GM19240 (cell line): ENCODE results near the gene FILIP1.

Source experiments
- DNase-seq: peaks from one replicate; pipeline ENCODE4 v3.0.0; 2011; ENCODE audit warnings: low spot score; ENCODE audit not compliant: insufficient read length

Gene FILIP1

GRCh38 chr6:75381877-75382633 is 111.5 kb downstream of the FILIP1 start:
- no peak for DNase-seq

- DNase-seq = no peak
Observed at GRCh38 chr6:75379536-75379935, 114.1 kb downstream of the FILIP1 start.

DNA sequence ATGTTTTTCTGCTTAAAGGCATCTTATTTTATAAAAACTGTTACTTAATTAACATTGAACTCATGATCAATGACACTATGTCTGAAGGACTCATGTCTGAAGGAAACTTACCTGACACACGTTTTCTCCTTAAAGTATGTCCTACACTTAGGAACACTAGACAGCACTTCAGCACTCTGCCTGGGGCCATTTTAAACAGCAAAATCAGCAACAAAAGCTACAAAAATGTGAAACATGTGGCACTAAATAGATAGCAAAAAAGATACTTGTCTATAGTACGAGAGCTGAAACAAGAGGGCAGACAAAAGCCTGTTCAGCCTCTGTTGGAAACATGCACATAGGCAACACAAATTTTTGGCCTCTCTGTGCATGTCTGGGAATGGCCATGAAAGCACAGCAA is 115.5 kb downstream of the FILIP1 start:
- DNase-seq = no peak

- DNase-seq = no peak
Observed at GRCh38 chr6:75377386-75377785, 116.2 kb downstream of the FILIP1 start.

GRCh38 chr6:75376347-75377024 is 117.1 kb downstream of the FILIP1 start:
- DNase-seq = no peak

GRCh38 chr6:75374961-75375400 is 118.6 kb downstream of the FILIP1 start:
- no peak for DNase-seq

DNA sequence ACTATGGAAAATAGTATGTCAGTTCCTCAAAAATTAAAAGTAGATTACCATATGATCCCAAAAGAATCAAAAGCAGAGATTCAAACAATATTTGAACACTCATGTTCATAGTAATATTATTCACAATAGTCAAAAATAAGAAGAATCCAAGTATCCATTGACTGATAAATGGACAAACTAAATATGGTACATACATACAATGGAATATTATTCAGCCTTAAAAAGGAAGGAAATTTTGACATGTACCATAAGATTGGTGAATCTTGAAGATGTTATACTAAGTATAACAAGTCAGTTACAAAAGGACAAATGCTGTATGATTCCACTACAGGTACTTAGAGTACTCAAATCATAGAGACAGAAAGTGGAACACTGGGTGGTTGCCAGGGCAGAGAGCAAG is 120.7 kb downstream of the FILIP1 start:
- DNase-seq = no peak

DNA sequence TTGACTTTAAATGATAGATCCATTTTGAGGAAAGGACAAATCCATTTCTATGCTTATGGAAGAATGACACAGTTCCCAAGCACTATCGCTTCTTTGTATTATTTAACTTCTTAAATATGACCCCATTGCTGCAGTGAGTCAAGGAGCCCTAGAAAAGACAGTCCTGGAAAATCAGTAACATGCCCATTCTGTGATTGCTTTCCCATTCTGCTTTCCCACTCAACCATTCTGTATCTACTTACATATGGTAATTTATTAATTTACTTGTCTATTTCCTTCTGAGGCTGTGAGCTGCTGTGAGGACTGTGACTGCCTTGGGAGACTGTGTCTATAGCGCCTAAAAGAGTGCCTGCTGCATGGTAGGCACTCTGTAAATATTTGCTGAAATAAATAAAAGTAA is 123.6 kb downstream of the FILIP1 start:
- no peak for DNase-seq

DNA sequence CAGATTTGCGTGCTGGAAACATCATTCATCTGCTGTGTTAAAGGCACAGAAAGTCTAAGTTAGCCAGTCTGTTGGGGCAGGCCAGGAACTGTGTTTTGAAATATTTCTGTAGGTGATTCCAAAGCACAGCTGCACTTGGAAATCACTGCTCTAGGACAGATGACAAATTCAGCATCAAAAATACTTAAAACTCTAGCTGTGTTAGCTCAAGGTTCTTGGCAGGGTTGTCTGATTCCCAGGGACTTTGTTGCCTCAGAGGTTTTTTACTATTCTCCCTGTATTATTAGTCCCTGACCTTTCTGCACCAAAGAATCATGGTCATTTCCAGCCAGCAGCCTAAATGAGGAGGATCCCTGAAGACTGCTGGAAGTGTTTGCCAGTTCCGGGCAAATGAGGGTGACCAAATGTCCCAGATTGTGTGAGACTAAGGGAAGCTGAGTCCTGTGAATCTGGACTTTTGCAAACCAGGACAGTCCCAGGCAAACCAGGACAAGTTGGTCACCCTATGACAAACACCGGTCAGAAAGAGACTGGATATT is 124.7 kb downstream of the FILIP1 start:
- DNase-seq = no peak

DNA sequence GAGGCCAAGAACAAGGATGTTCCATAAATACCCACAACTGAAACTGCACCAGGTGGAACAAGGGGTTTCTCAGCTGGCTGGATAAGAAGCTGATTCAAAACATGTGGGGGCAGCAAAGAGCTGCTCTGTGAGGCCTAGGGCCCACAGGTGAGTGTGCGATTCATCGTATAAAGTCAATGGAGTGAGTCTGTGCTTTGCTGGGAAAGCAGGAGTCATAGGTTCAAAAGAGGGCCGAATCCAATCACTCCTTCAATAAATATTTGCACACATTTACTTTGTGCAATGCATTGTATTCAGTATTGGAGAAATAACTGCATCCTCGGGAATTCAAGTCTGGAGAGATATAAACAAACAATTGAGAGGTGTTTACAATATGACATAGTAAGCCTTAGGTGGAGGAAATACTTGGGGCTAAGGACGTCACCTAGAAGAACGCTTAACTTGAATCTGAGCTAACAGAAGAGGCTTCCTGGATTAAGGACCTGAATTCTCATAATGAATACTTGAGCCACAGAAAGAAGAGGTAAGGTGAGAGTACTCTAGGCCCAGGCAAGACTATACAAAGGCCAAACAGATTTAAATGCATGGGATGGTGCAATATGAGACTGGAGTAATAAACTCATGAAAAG is 125.3 kb downstream of the FILIP1 start:
- DNase-seq = no peak

- DNase-seq = no peak
Observed at GRCh38 chr6:75363304-75363703, 130.3 kb downstream of the FILIP1 start.

DNA sequence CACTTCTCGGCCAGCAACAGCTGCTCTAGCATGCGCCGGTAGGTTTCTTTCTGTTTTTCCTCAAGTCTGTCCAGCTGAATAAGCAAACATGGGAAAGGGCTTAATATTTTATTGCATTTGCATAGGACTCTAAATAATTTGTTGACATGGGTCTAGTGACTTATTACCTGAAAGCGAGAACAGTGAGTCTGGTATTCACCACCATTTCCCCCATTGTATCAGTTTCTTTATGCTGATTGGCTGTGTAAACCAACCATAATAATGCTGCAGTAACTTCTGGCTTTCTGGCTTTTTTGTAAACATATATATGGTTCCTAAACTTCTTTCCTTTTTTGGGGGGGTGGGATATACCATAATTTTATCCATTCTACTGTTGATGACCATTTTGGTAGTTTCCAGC is 140.0 kb downstream of the FILIP1 start:
- DNase-seq = no peak

- no peak for DNase-seq
Observed at GRCh38 chr6:75351570-75351969, 142.0 kb downstream of the FILIP1 start.

DNA sequence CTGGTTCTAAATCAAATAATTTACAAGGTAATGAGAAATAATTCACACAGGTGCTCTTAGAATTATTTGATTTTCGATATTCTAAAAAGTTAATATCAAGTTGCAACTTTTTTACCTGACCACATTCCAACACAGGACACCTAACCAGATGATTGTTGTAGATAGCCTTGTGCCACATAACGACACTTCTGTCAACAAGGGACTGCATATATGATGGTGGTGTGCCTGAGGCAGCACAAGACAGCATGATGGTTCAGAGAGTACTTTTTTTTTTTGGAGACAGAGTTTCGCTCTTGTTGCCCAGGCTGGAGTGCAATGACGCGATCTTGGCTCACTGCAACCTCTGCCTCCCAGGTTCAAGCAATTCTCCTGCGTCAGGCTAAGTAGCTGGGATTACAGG is 142.8 kb downstream of the FILIP1 start:
- no peak for DNase-seq

DNA sequence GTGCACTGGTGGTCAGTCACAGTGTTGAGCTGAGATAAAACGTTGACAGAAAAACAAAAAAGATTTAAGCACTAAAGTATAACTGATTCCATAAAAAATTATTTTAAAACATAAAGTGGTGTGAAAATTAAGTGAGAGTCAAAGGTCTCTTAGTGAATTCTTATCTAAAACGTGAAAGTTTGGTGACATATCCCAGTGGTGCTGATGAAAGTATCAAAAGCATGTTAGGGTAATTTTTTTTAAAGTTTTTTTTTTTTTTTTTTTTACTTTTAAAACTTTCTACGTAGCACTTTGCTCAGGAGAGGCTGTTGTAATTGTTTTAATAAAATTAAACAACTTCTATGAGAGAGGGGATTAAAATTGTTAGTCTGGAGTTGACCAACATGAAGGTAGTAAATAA is 143.4 kb downstream of the FILIP1 start:
- DNase-seq = no peak

- DNase-seq = no peak
Observed at GRCh38 chr6:75349262-75349984, 144.2 kb downstream of the FILIP1 start.

DNA sequence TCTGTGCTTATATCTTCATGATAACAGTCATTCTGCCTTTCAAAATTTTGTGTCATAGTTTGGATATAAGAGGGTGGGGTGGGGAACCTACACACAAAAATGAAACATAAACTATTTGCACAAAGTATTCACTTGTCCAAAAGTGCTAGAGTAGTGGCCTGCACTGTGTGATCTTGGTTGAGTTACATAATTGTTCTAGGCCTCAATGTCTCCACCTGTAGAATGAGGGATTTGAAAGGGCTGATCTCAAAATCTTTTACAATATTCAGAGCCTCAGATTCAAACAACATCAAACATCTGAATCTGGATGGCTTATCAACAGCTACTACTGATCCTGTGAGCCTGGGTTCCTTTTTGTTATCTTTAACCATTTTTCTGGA is 144.7 kb downstream of the FILIP1 start:
- no peak for DNase-seq

- no peak for DNase-seq
Observed at GRCh38 chr6:75347898-75348610, 145.5 kb downstream of the FILIP1 start.

DNA sequence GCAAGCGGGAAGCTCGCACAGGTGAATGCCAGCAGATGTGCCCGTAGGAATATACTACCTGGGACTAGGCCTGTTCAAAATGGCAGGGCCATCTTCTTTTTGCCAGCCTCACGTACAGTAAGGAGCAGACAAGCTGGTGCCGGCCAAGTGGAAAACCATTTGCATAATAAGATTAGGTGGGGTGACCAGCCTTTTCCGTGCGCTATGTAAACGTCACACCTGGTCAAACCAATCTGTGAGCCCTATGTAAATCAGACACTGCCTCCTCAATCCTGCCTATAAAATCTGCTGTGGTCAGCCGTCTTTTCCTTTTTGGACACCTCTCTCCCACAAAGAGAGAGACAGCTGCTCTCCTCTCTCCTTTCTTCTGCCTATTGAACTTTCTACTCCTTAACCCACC is 148.2 kb downstream of the FILIP1 start:
- DNase-seq = no peak

DNA sequence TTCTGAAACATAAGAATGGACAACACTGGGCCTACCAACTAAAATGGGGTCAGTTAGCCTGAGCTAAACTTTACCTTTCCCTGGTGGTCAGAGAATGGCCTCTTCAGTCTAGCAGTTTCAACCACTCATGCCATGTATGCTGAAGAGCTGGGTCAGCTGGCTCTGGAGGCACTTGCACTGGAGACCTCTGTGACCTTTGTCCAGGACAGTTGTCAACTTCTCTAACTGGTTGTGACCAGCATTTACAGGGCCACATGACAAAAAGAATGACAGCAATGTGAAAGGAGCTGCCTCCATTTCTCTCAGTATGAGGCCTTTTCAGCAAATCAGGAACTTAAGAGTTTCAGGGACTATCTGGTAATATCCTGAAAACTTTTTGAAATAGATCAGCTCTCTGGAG is 149.1 kb downstream of the FILIP1 start:
- no peak for DNase-seq

GRCh38 chr6:75344021-75344420 is 149.6 kb downstream of the FILIP1 start:
- DNase-seq = no peak
